ENCODE results near the gene TNP2.

TNP2 gene

GRCh38 chr16:11306997-11307638 lies 38.0 kb upstream of the TNP2 start:
- H3K79me2 ChIP-seq (ENCODE audit: insufficient read depth, low read length): no peaks in the 10 kb centered on the region
- no peak for ATAC-seq (ENCODE audit: insufficient read depth, low read depth)
- no peaks in the 10 kb centered on the region for H4K20me1 ChIP-seq (ENCODE audit: insufficient read depth, low read length)
- no peaks in the 10 kb centered on the region for H3K9me3 ChIP-seq (ENCODE audit: insufficient read depth, low read length, severe bottlenecking)
- H3K36me3 ChIP-seq (ENCODE audit: insufficient read depth, low read length): no peaks in the 10 kb centered on the region
- no peak for DNase-seq
- no peak overlapping the region for H3K9ac ChIP-seq (ENCODE audit: low read depth, low read length)
- TF ChIP-seq CTCF (IDR thresholded peaks at IDR 0.05; ENCODE audit: borderline replicate concordance, extremely low read depth, low read length, poor library complexity, severe bottlenecking) (no peak), EZH2 (IDR thresholded peaks at IDR 0.05; ENCODE audit: borderline replicate concordance, low read depth, low read length, severe bottlenecking) (no peak)
- no peak overlapping the region for H2AFZ ChIP-seq (ENCODE audit: low read depth, low read length)
- H3K4me3 ChIP-seq (ENCODE audit: low read depth in 1 of 2, low read length in 2 of 2): no peak overlapping the region
- H3K4me2 ChIP-seq (ENCODE audit: insufficient read depth, low read length): no peak overlapping the region
- H3K4me1 ChIP-seq (ENCODE audit: insufficient read depth, low read length): peaks cover 45% of the 10 kb centered on the region
- no peak overlapping the region for H3K27ac ChIP-seq (ENCODE audit: low read length)
- H3K27me3 ChIP-seq (ENCODE audit: insufficient read depth, low read length, poor library complexity): no peaks in the 10 kb centered on the region

GRCh38 chr16:11306381-11306780 lies 37.3 kb upstream of the TNP2 start:
- H3K4me2 ChIP-seq (ENCODE audit: insufficient read depth, low read length): no peak overlapping the region
- no peak for ATAC-seq (ENCODE audit: insufficient read depth, low read depth)
- no peaks in the 10 kb centered on the region for H3K27me3 ChIP-seq (ENCODE audit: insufficient read depth, low read length, poor library complexity)
- H3K9ac ChIP-seq (ENCODE audit: low read depth, low read length): no peak overlapping the region
- H2AFZ ChIP-seq (ENCODE audit: low read depth, low read length): no peak overlapping the region
- no peak overlapping the region for H3K27ac ChIP-seq (ENCODE audit: low read length)
- H4K20me1 ChIP-seq (ENCODE audit: insufficient read depth, low read length): no peaks in the 10 kb centered on the region
- TF ChIP-seq CTCF (IDR thresholded peaks at IDR 0.05; ENCODE audit: borderline replicate concordance, extremely low read depth, low read length, poor library complexity, severe bottlenecking) (no peak), EZH2 (IDR thresholded peaks at IDR 0.05; ENCODE audit: borderline replicate concordance, low read depth, low read length, severe bottlenecking) (no peak)
- H3K4me1 ChIP-seq (ENCODE audit: insufficient read depth, low read length): peaks cover 39% of the 10 kb centered on the region
- H3K4me3 ChIP-seq (ENCODE audit: low read depth in 1 of 2, low read length in 2 of 2): no peak overlapping the region
- DNase-seq: no peak
- H3K79me2 ChIP-seq (ENCODE audit: insufficient read depth, low read length): no peaks in the 10 kb centered on the region
- H3K36me3 ChIP-seq (ENCODE audit: insufficient read depth, low read length): no peaks in the 10 kb centered on the region
- no peaks in the 10 kb centered on the region for H3K9me3 ChIP-seq (ENCODE audit: insufficient read depth, low read length, severe bottlenecking)

- Histone ChIP-seq H3K27ac (ENCODE audit: low read length) (no peak overlapping the region), H3K4me2 (ENCODE audit: insufficient read depth, low read length) (no peak overlapping the region), H4K20me1 (ENCODE audit: insufficient read depth, low read length) (no peaks in the 10 kb centered on the region), H3K9me3 (ENCODE audit: insufficient read depth, low read length, severe bottlenecking) (no peaks in the 10 kb centered on the region), H3K4me1 (ENCODE audit: insufficient read depth, low read length) (peaks cover 32% of the 10 kb centered on the region), H3K36me3 (ENCODE audit: insufficient read depth, low read length) (no peaks in the 10 kb centered on the region), H3K27me3 (ENCODE audit: insufficient read depth, low read length, poor library complexity) (no peaks in the 10 kb centered on the region), H3K9ac (ENCODE audit: low read depth, low read length) (no peak overlapping the region), H3K79me2 (ENCODE audit: insufficient read depth, low read length) (no peaks in the 10 kb centered on the region), H3K4me3 (ENCODE audit: low read depth in 1 of 2, low read length in 2 of 2) (no peak overlapping the region), H2AFZ (ENCODE audit: low read depth, low read length) (no peak overlapping the region)
- TF ChIP-seq CTCF (IDR thresholded peaks at IDR 0.05; ENCODE audit: borderline replicate concordance, extremely low read depth, low read length, poor library complexity, severe bottlenecking) (no peak), EZH2 (IDR thresholded peaks at IDR 0.05; ENCODE audit: borderline replicate concordance, low read depth, low read length, severe bottlenecking) (no peak)
- no peak for ATAC-seq (ENCODE audit: insufficient read depth, low read depth)
- no peak for DNase-seq
These were observed 34.4 kb upstream of the TNP2 start for GRCh38 chr16:11303405-11304138.
